ENCODE results near the gene HINT3.

The HINT3 gene

GRCh38 chr6:125923366-125923877 is 33.1 kb upstream of the HINT3 start:
- Histone ChIP-seq H3K36me3 (ENCODE audit: low read length) (peaks cover 47% of the 10 kb centered on the region), H3K4me3 (ENCODE audit: insufficient read depth, low read length, poor library complexity, severe bottlenecking) (no peak overlapping the region), H3K9me2 (replicated peaks; ENCODE audit: insufficient read depth, low read length) (no peaks in the 10 kb centered on the region), H3K27me3 (ENCODE audit: low read length) (no peaks in the 10 kb centered on the region), H2AFZ (ENCODE audit: low read depth, low read length, severe bottlenecking) (no peak overlapping the region), H3K9me3 (ENCODE audit: insufficient read depth, low read length) (no peaks in the 10 kb centered on the region), H3K4me2 (ENCODE audit: low read depth, low read length, poor library complexity, severe bottlenecking) (no peak overlapping the region), H4K20me1 (ENCODE audit: low read depth, low read length) (no peaks in the 10 kb centered on the region), H3K79me2 (ENCODE audit: insufficient read depth, low read length) (no peaks in the 10 kb centered on the region), H3F3A (ENCODE audit: insufficient read depth) (no peaks in the 10 kb centered on the region), H3K9ac (ENCODE audit: low read length) (no peak overlapping the region), H3K27ac (ENCODE audit: low read depth, low read length) (no peak overlapping the region)
- no peak for TF ChIP-seq CTCF (IDR thresholded peaks at IDR 0.05; ENCODE audit: insufficient read depth, low read length, poor library complexity, severe bottlenecking)
- no peak for TF ChIP-seq EZH2phosphoT487 (conservative IDR thresholded peaks at IDR 0.05; ENCODE audit: low read length)

- TF ChIP-seq EZH2phosphoT487 (conservative IDR thresholded peaks at IDR 0.05; ENCODE audit: low read length): no peak
- no peak for TF ChIP-seq CTCF (IDR thresholded peaks at IDR 0.05; ENCODE audit: insufficient read depth, low read length, poor library complexity, severe bottlenecking)
- Histone ChIP-seq H3K79me2 (ENCODE audit: insufficient read depth, low read length) (no peaks in the 10 kb centered on the region), H3K27me3 (ENCODE audit: low read length) (no peaks in the 10 kb centered on the region), H3K27ac (ENCODE audit: low read depth, low read length) (no peak overlapping the region), H3K4me2 (ENCODE audit: low read depth, low read length, poor library complexity, severe bottlenecking) (no peak overlapping the region), H3K36me3 (ENCODE audit: low read length) (peaks cover 52% of the 10 kb centered on the region), H3F3A (ENCODE audit: insufficient read depth) (no peaks in the 10 kb centered on the region), H3K9me2 (replicated peaks; ENCODE audit: insufficient read depth, low read length) (no peaks in the 10 kb centered on the region), H2AFZ (ENCODE audit: low read depth, low read length, severe bottlenecking) (no peak overlapping the region), H3K9me3 (ENCODE audit: insufficient read depth, low read length) (no peaks in the 10 kb centered on the region), H4K20me1 (ENCODE audit: low read depth, low read length) (no peaks in the 10 kb centered on the region), H3K9ac (ENCODE audit: low read length) (no peak overlapping the region), H3K4me3 (ENCODE audit: insufficient read depth, low read length, poor library complexity, severe bottlenecking) (no peak overlapping the region)
Observed at GRCh38 chr6:125924169-125924568, 32.4 kb upstream of the HINT3 start.

- H3K79me2 ChIP-seq (ENCODE audit: insufficient read depth, low read length): no peaks in the 10 kb centered on the region
- no peak overlapping the region for H3K4me2 ChIP-seq (ENCODE audit: low read depth, low read length, poor library complexity, severe bottlenecking)
- no peaks in the 10 kb centered on the region for H3K9me2 ChIP-seq (replicated peaks; ENCODE audit: insufficient read depth, low read length)
- H3K9me3 ChIP-seq (ENCODE audit: insufficient read depth, low read length): no peaks in the 10 kb centered on the region
- H3K4me3 ChIP-seq (ENCODE audit: insufficient read depth, low read length, poor library complexity, severe bottlenecking): no peak overlapping the region
- H3K27me3 ChIP-seq (ENCODE audit: low read length): no peaks in the 10 kb centered on the region
- peaks cover 55% of the 10 kb centered on the region for H3K36me3 ChIP-seq (ENCODE audit: low read length)
- H4K20me1 ChIP-seq (ENCODE audit: low read depth, low read length): no peaks in the 10 kb centered on the region
- H3F3A ChIP-seq (ENCODE audit: insufficient read depth): no peaks in the 10 kb centered on the region
- H2AFZ ChIP-seq (ENCODE audit: low read depth, low read length, severe bottlenecking): no peak overlapping the region
- H3K9ac ChIP-seq (ENCODE audit: low read length): no peak overlapping the region
- no peak overlapping the region for H3K27ac ChIP-seq (ENCODE audit: low read depth, low read length)
- no peak for TF ChIP-seq EZH2phosphoT487 (conservative IDR thresholded peaks at IDR 0.05; ENCODE audit: low read length)
- no peak for TF ChIP-seq CTCF (IDR thresholded peaks at IDR 0.05; ENCODE audit: insufficient read depth, low read length, poor library complexity, severe bottlenecking)
Observed at GRCh38 chr6:125924697-125925358, 31.7 kb upstream of the HINT3 start.
